Embryonic facial prominence (tissue), 1 donor: ENCODE data around the gene ENO1.

Experiments used
- DNase-seq: peaks from one replicate; pipeline ENCODE4 v3.0.0-alpha.2; 2016; ENCODE audit errors: extremely low spot score

The ENO1 gene

GRCh38 chr1:8870616-8871538 is 7.6 kb downstream of the ENO1 start:
- no peak for DNase-seq

- DNase-seq: no peak
Observed at GRCh38 chr1:8870103-8870502, 8.4 kb downstream of the ENO1 start.

DNA sequence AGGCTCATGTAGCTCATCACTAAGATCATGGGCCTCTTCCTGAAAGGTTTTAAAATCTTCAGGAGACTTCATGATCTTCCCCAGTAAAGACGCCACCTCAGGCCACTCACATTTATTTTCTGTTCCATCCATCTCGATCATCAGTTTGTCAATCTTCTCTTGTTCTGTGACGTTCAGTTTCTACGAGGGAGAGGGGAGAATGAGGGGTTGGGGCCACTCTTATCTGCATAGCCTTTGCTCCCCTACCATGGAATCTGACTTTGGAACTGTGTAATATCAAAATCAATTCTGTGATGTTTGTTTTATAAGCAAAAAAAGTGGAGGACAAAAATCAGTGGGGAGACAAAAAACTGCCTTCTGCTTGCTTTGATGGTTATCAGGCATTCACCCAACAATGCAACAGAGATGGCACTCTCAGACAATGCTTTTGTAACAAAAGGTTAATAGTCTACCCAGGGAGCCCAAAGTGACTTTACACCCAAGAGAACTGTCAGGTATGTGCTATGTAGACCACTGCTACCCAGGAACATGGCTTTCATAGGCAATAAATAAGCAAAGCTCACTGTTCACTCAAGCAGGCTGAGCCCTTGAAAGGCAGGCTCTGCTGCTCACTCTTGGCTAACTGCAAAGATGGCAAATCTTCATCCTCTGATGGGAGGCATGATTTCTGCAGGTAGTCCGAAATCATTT is 10.5 kb downstream of the ENO1 start:
- DNase-seq: no peak

DNA sequence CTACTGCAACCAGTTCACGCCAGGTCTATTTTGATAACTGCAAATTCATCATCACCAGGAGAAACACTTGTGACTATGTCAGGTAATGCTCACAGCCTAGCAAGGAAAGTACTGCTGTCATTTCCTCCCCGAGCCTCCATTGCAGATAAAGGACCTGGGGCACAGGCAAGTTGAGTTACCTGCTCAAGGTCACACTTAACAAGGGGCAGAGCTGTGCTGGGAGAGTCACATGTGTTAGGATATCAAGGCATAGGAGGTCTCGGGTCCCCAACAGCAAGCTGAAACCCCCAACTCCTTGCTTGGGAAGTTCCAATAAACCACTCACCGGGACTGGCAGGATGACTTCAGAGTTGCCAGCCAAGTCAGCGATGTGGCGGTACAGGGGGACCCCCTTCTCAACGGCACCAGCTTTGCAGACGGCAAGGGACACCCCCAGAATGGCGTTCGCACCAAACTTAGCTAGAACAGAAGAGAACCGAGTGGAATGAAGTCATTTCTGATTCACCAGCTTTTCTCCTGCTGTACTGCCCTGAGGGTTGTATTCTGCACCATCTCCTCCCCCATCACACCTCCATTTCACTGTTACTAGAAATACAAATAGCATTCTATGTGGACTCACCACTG is 11.6 kb downstream of the ENO1 start:
- no peak for DNase-seq

GRCh38 chr1:8866173-8866791 is 12.2 kb downstream of the ENO1 start:
- no peak for DNase-seq

GRCh38 chr1:8864713-8865344 is 13.7 kb downstream of the ENO1 start:
- DNase-seq: no peak

GRCh38 chr1:8863794-8864233 is 14.7 kb downstream of the ENO1 start:
- no peak for DNase-seq

DNA sequence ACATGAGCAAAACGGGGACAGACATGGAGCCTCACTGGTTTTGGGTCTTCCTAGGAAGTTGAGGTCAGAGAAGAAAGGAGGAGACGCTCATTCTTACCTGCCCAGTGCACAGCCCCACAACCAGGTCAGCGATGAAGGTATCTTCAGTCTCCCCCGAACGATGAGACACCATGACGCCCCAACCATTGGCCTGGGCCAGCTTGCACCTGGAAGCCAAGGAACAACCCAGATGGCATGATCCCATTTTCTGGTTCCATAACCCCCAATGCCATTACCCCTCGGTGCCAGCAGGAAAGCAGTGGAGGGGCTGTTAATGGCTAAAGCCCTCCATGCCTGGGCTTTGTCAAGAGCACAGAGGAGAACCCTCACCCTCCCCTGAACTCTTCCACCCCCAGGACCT is 15.3 kb downstream of the ENO1 start:
- DNase-seq: no peak

DNA sequence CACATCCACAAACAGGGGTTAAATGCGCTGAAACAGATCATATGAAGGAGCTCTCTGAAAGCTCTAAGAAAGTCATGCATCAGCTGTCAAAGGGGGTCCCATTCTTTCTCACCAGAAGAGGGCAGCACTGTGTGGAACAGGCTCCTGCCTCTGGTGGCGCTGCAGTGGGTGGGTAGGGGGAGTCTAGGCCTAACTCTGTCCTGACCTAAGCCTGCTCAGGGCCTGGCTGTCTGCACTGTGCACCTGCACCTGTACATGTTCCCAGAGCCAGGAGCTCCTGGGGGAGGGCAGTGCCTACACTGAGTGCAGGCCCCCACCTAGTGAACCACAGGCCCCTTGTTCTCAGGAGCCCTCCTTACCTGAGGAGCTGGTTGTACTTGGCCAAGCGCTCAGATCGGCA is 16.0 kb downstream of the ENO1 start:
- DNase-seq: no peak

GRCh38 chr1:8860738-8861516 is 17.6 kb downstream of the ENO1 start:
- DNase-seq: no peak

GRCh38 chr1:8858888-8859706 is 19.4 kb downstream of the ENO1 start:
- peak; percentile 31 for DNase-seq

DNA sequence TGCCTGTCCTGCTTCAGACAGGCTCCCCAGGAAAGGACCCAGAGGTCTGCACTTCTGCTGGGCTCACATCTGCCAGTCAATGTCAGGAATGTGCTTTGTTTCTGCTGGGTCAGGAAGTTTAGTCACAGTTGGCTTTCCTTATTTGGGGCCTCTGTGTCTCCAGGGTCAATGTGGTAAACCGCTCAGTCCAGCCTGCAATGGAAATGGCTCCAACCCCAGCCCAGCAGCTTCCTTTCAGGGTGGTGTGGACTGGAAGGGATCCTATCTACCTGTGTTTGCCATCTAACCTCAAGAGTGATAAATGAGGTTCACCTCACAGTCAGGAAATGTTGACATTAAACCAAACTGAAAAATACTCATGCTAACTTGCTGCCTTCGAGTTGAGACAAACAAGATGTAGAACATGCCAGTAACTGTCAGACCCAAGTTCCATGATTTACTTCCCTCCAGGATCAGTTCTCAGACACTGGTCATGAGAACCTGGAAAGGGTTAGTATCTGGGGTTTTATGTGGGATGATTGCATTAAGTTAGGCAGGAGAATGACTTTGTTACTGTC is 20.3 kb downstream of the ENO1 start:
- DNase-seq: no peak

DNA sequence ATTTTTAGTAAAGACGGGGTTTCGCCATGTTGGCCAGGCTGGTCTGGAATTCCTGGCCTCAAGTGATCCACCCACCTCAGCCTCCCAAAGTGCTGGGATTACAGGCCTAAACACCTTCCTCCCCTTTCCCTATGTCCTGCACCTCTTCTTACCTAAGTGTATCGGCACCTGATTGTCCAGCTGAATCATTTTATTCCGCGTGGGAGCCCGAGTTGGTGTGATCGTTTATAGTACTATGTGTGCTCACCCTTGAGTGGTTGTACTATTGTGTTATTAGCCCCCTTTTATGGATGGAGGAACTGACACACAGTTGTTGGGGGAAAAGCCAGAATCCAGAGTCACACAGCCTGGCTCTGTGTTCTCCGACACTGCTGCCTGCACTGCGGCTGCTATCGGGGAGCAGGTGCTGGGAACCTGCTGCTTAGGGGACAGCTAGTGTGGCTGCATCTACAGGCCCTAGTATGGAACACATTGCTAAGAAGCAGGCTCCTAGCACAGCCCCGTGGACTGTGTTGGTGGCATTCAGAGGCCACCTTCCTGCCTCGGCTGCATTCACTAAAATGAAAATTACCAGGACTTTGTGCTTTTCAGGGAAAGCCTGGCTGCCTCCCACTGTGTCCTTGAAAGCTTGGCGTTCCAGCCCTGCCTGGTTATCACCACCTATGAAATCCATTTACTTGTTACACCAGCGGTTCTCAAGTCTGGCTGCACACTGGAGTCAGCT is 21.6 kb downstream of the ENO1 start:
- DNase-seq: no peak

- DNase-seq: no peak
Observed at GRCh38 chr1:8854240-8854639, 24.2 kb downstream of the ENO1 start.

GRCh38 chr1:8851060-8851459 is 27.4 kb downstream of the ENO1 start:
- no peak for DNase-seq

- DNase-seq: peak; percentile 56
Observed at GRCh38 chr1:8848663-8849386, 29.7 kb downstream of the ENO1 start.

DNA sequence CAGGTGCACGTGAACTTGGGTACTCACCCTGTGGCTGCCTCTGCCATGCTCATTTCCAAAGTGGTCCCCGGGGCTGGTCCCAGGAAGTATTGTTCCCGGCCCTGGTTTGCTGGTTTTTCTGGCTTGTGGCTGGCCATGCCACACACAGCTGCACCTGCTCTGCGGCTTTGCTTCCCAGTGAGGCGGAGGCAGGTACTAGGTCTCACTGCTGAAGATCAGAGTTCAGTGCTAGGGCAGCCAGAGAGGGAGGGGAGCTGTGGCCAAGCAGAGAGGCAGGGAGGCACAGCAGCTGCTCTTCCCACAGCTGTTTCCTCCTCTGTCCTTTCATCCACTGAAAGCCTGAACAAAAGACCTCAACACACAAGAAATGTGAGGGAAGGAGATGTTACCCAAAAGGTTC is 30.5 kb downstream of the ENO1 start:
- DNase-seq: no peak

DNA sequence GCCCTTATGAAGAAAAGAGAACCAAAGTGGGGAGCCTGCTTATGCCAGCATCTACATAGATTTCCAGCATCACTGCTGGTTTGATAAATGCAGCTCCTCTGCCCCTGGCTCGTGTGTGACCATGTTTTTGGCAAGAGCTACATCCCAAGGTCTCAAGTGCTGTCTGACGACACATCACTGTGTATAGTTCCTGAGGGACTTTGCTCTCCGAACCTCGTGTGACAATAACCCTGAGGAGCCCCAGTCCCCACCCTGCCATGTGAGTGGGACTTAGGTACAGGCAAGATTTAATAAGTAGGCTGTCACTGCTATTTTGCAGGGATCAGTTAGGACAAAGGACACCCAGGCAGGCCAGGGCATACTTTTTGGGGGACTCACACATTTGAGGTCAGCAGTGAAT is 32.2 kb downstream of the ENO1 start:
- DNase-seq: no peak
